HepG2 (cell line): Measurements from ENCODE around the gene BTBD7. TPM values are rescaled to one million over a fixed set of nuclear protein-coding genes. Genes with fewer than 3 reads are reported as not detected.
"Not testable (repeated sequence)": the region's sequence is repeated elsewhere in the genome, so short reads cannot be mapped to it uniquely, and the experiment has no call there.

ENCODE experiments used
- ATAC-seq: fragments of 200-7000 bp; cut with Tn5 transposase; 3 replicates; pipeline ENCODE4 v1.9.1; 2020; ENCODE audit warnings: mild to moderate bottlenecking, moderate library complexity
- BruUV-seq: library from RNA; stranded (reverse); fragments of 400-500 nt; replicated peaks from 2 replicates; lab custom pipeline; 2021; lab: Mats Ljungman, UMichigan
- CTCF ChIA-PET: fragments of 300-600 bp; formaldehyde crosslinking; extraction: SDS; loops from one replicate; lab custom pipeline; 2021; ENCODE audit warnings: low total read pairs, inconsistent platforms, low intra/inter-chr PET ratio; lab: Yijun Ruan, JAX
- POLR2A ChIA-PET: fragments of 350-600 bp; sonication (Branson Sonifier 250); formaldehyde crosslinking; loops from one replicate; lab custom pipeline; 2020; ENCODE audit warnings: antibody characterized with exemption, inconsistent platforms; lab: Yijun Ruan, JAX
- DNase-seq: peaks from one replicate; pipeline ENCODE4 v3.0.0-alpha.2; 2015; ENCODE audit warnings: low spot score
- FAIRE-seq: peaks from 3 replicates; lab custom pipeline; 2011; peaks lifted over from hg19 to GRCh38; lab: Jason Lieb, UNC
- H2AFZ ChIP-seq: one replicate; pipeline ENCODE4 v1.6.1; 2011; ENCODE audit warnings: low read length, inconsistent platforms
- H3K27ac ChIP-seq: fragments of 300-600 bp; 3 replicates; pipeline ENCODE4 v1.8.0; 2011; ENCODE audit warnings: mixed run types, mild to moderate bottlenecking, mixed read lengths, low read length, inconsistent platforms; ENCODE audit not compliant: insufficient read depth; ENCODE audit errors: extremely low read length
- H3K27me3 ChIP-seq, 2 experiments: fragments of 200-600 bp in 1 of 2; 2 replicates in 1 of 2; 3 replicates in 1 of 2; pipeline versions ENCODE4 v1.6.0 to v1.8.0; 2011; ENCODE audit warnings: low read length in 2 of 2, mild to moderate bottlenecking in 2 of 2, moderate library complexity in 2 of 2, inconsistent platforms in 1 of 2; ENCODE audit not compliant: insufficient read depth in 2 of 2, control insufficient read depth in 1 of 2
- H3K36me3 ChIP-seq, 2 experiments: fragments of 200-600 bp in 1 of 2; replicated peaks in 1 of 2; 2 replicates in 1 of 2; 3 replicates in 1 of 2; pipeline versions ENCODE4 v1.5.1 to v1.8.0; 2011; ENCODE audit warnings: low read length in 2 of 2, inconsistent platforms in 1 of 2; ENCODE audit not compliant: insufficient read depth in 2 of 2, control insufficient read depth in 1 of 2
- H3K4me1 ChIP-seq: 2 replicates; pipeline ENCODE4 v1.5.1; 2012; ENCODE audit warnings: low read length, inconsistent platforms; ENCODE audit not compliant: insufficient read depth
- H3K4me2 ChIP-seq: 2 replicates; pipeline ENCODE4 v1.6.0; 2011; ENCODE audit warnings: low read depth, low read length, inconsistent platforms
- H3K4me3 ChIP-seq, 3 experiments: fragments of 200-600 bp in 1 of 3; sonication (generic), shearing (Covaris generic) in 1 of 3; replicated peaks in 1 of 3; 2 replicates each; pipeline ENCODE4 v1.5.1; 2011 to 2016; ENCODE audit warnings: low read length in 3 of 3, inconsistent platforms in 2 of 3, low read depth in 2 of 3, mild to moderate bottlenecking in 2 of 3, control low read depth in 1 of 3, mixed read lengths in 1 of 3; ENCODE audit not compliant: insufficient read depth in 1 of 3
- H3K79me2 ChIP-seq: one replicate; pipeline ENCODE4 v1.6.1; 2011; ENCODE audit warnings: low read length, inconsistent platforms; ENCODE audit not compliant: insufficient read depth
- H3K9ac ChIP-seq: 2 replicates; pipeline ENCODE4 v1.6.0; 2011; ENCODE audit warnings: mild to moderate bottlenecking, low read depth, low read length, inconsistent platforms; ENCODE audit not compliant: insufficient read depth
- H3K9me3 ChIP-seq: 2 replicates; pipeline ENCODE4 v1.5.1; 2012; ENCODE audit warnings: mild to moderate bottlenecking, low read length
- H4K20me1 ChIP-seq: 2 replicates; pipeline ENCODE4 v1.6.0; 2011; ENCODE audit warnings: inconsistent platforms, mild to moderate bottlenecking, low read length, moderate library complexity; ENCODE audit not compliant: insufficient read depth
- ARID5B ChIP-seq: IDR thresholded peaks from 2 replicates; pipeline ENCODE4 v1.4.0; 2020; ENCODE audit warnings: mild to moderate bottlenecking, missing genetic modification reagents
- ASH2L ChIP-seq: fragments of 300-600, 200-600 bp; sonication (generic); IDR thresholded peaks from 2 replicates; pipeline ENCODE4 v1.7.0; 2017; ENCODE audit warnings: low read depth, mild to moderate bottlenecking, moderate library complexity, mixed read lengths, low read length; ENCODE audit not compliant: insufficient read length
- ATF7 ChIP-seq, 2 experiments: fragments of 450-650 bp in 1 of 2; sonication (generic) in 1 of 2; formaldehyde crosslinking in 1 of 2; IDR thresholded peaks; 2 replicates each; pipeline versions ENCODE4 v1.4.0 to v1.6.1; 2016 to 2020; ENCODE audit warnings: antibody characterized with exemption in 1 of 2, mild to moderate bottlenecking in 1 of 2, missing genetic modification reagents in 1 of 2
- CREB1 ChIP-seq, 2 experiments: fragments of 450-650 bp in 1 of 2; IDR thresholded peaks; 2 replicates each; pipeline ENCODE4 v1.6.1; 2016 to 2017; ENCODE audit warnings: control low read depth in 1 of 2, mild to moderate bottlenecking in 1 of 2, missing compliant biosample characterization in 1 of 2, missing genetic modification characterization in 1 of 2
- EP300 ChIP-seq, 3 experiments: sonication (generic) in 1 of 3; formaldehyde crosslinking in 1 of 3; IDR thresholded peaks; 2 replicates each; pipeline versions ENCODE4 v1.5.1 to v1.6.1; 2011 to 2020; ENCODE audit warnings: low read depth in 2 of 3, low read length in 2 of 3, borderline replicate concordance in 1 of 3, improper control_type of control experiment in 1 of 3, mild to moderate bottlenecking in 1 of 3, missing genetic modification reagents in 1 of 3, moderate library complexity in 1 of 3
- IKZF1 ChIP-seq: fragments of 450-650 bp; IDR thresholded peaks from 2 replicates; pipeline ENCODE4 v1.7.1; 2016
- RXRA ChIP-seq: sonication (generic); formaldehyde crosslinking; IDR thresholded peaks from 2 replicates; pipeline ENCODE4 v1.5.1; 2020; ENCODE audit warnings: missing genetic modification reagents
- ZNF367 ChIP-seq: sonication (generic); formaldehyde crosslinking; IDR thresholded peaks from 2 replicates; pipeline ENCODE4 v1.4.0; 2020; ENCODE audit warnings: missing genetic modification reagents, borderline replicate concordance
- ZNF670 ChIP-seq: sonication (generic); formaldehyde crosslinking; IDR thresholded peaks from 2 replicates; pipeline ENCODE4 v1.8.0; 2022; ENCODE audit warnings: mild to moderate bottlenecking, missing genetic modification reagents, borderline replicate concordance
- WGBS: methylation state at CpG from one replicate; pipeline ENCODE4 v1.1.6; 2017; ENCODE audit warnings: low lambda C conversion rate; 5-methylcytosine and 5-hydroxymethylcytosine counted together
- in situ Hi-C: cut with HindIII; loops from 2 replicates; pipeline ENCODE4 v1.10.0; 2017; ENCODE audit warnings: low pct_unique_long_range_greater_than_20kb; ENCODE audit not compliant: extremely low pct_ligation_motif_present
- intact Hi-C: fragments of 100-400 bp; cut with micrococcal nuclease; formaldehyde crosslinking; loops from one replicate; pipeline ENCODE4 v1.10.0; 2022; ENCODE audit not compliant: unreplicated experiment
- polyA plus RNA-seq, 8 experiments: library from polyadenylated mRNA; depleted of rRNA in 3 of 8; stranded (reverse) in 7 of 8; unstranded in 1 of 8; fragments of >200 nt; fragmentation: Illumina TruSeq in 4 of 8; extraction: Trizol in 4 of 8; gene quantifications; 2 replicates each; pipeline versions ENCODE4 v1.2.1 to v1.2.3, GENCODE V29; 2011 to 2016; ENCODE audit warnings: low read depth in 4 of 8, missing spikeins in 1 of 8, mixed read lengths in 1 of 8; ENCODE audit not compliant: insufficient read depth in 1 of 8
- total RNA-seq, 5 experiments: library from RNA; depleted of rRNA; stranded (reverse); fragments of >200 nt; fragmentation: Illumina TruSeq; extraction: Trizol; gene quantifications; 2 replicates each; pipeline ENCODE4 v1.2.3, GENCODE V29; 2016; ENCODE audit warnings: low read depth in 1 of 5

BTBD7 gene
- total and polyA plus RNA-seq, 2 of the 13 experiments (the other 11 are each of a cell fraction or from before 2014, with no cell fraction given), result 11.6 to 15.2 TPM

GRCh38 chr14:93368996-93369712 is 36.3 kb upstream of the BTBD7 start (continued):
- no peak for TF ChIP-seq IKZF1
- TF ChIP-seq EP300 (IDR thresholded peaks at IDR 0.05; ENCODE audit: low read depth in 2 of 2, low read length in 2 of 2), result no peak
- no peak for TF ChIP-seq EP300 (CRISPR knock-in tag; IDR thresholded peaks at IDR 0.05; ENCODE audit: borderline replicate concordance)

- 63% methylated on average over 6 of the region's 6 CpGs for WGBS
- H3K79me2 ChIP-seq; H3K27ac ChIP-seq; TF ChIP-seq CREB1, ATF7 (CRISPR knock-in tag; IDR thresholded peaks at IDR 0.05): not testable (repeated sequence)
- peak; percentile 90 for TF ChIP-seq CREB1 (IDR thresholded peaks at IDR 0.05)
- peak; percentile 98 for TF ChIP-seq ATF7 (IDR thresholded peaks at IDR 0.05)
- TF ChIP-seq, all 625 proteins: peak for 2; not testable (repeated sequence) for 623
- H2AFZ ChIP-seq, intact Hi-C loops, BruUV-seq, H3K4me3 ChIP-seq, CTCF ChIA-PET, H3K9me3 ChIP-seq, in situ Hi-C loops, H4K20me1 ChIP-seq, FAIRE-seq, ATAC-seq, DNase-seq, H3K36me3 ChIP-seq, H3K4me1 ChIP-seq, H3K27me3 ChIP-seq, POLR2A ChIA-PET, H3K4me2 ChIP-seq, H3K9ac ChIP-seq: not testable (repeated sequence)
These were observed 22.0 kb upstream of the BTBD7 start for GRCh38 chr14:93354873-93355272.

GRCh38 chr14:93348292-93348691 is 15.5 kb upstream of the BTBD7 start:
- no peak overlapping the region for H3K9ac ChIP-seq
- FAIRE-seq (no peak), DNase-seq (no peak), ATAC-seq (no peak)
- ChIA-PET CTCF (no interaction called here), POLR2A (no interaction called here)
- no peaks in the 10 kb centered on the region for H3K36me3 ChIP-seq
- intact Hi-C loops (no loop called here), in situ Hi-C loops (no loop called here)
- H4K20me1 ChIP-seq, result no peaks in the 10 kb centered on the region
- H3K4me1 ChIP-seq, result no peaks in the 10 kb centered on the region
- no TSS peak for BruUV-seq
- H3K4me2 ChIP-seq, result no peak overlapping the region
- no peak overlapping the region for H3K4me3 ChIP-seq
- no peaks in the 10 kb centered on the region for H3K9me3 ChIP-seq
- 78% methylated on average over 5 of the region's 5 CpGs for WGBS
- no peak overlapping the region for H3K27ac ChIP-seq
- no peak overlapping the region for H2AFZ ChIP-seq
- no peaks in the 10 kb centered on the region; a peak in 1 of 5 replicates for H3K27me3 ChIP-seq
- no peaks in the 10 kb centered on the region for H3K79me2 ChIP-seq
- no peak for TF ChIP-seq ASH2L
- no peak for TF ChIP-seq ARID5B (CRISPR knock-in tag)
- TF ChIP-seq ZNF367 (CRISPR knock-in tag), result no peak
- no peak for TF ChIP-seq ZNF670 (CRISPR knock-in tag)
- TF ChIP-seq RXRA (CRISPR knock-in tag), result no peak
